ENCODE results near the gene RBM23. TPM values are rescaled to one million over a fixed set of nuclear protein-coding genes. Genes with fewer than 3 reads are reported as not detected.

Gene RBM23
- total and polyA plus RNA-seq, 2 of the 8 experiments (the other 6 are each of a cell fraction or from before 2014, with no cell fraction given), result 41.2 to 43.3 TPM

DNA sequence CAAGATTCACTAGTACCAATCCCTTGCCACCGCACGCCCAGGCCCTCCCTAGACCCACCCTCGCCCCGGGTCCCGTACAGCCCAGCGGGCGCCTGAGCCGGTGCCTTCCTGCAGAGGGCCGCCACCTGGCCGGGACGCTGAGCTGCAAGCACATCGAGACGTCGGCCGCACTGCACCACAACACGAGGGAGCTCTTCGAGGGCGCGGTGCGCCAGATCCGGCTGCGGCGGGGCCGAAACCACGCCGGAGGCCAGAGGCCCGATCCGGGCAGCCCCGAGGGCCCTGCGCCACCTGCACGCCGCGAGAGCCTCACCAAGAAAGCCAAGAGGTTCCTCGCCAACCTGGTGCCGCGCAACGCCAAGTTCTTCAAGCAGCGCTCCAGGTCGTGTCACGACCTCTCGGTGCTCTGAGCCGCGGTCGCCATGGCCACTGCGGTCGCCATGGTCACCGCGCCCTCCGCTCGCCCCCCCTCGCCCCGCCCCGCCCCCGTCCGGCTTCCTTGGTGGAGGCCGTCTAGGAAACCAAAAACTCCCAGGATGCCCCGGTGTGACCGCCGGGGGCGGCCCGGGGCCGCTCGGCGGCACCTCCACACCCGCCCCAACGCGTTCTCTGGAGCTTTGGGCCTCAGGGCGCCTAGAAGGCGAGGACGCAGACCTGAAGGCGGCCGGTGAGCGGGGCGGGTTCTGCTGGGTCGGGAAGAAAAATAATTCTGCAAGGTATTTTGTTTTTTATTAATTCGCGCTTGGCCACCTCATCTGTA lies 32.3 kb downstream of the RBM23 start (continued):
- peak; percentile 78 for TF ChIP-seq PHF8 (conservative IDR thresholded peaks at IDR 0.05; ENCODE audit: low read depth, low read length)
- peak in 1 of 2 experiments; percentile 6; a peak in 2 of 4 replicates for TF ChIP-seq RAD21 (IDR thresholded peaks at IDR 0.05 in 1 of 2, conservative IDR thresholded peaks at IDR 0.05 in 1 of 2; ENCODE audit: low read depth in 2 of 2, low read length in 2 of 2)
- TF ChIP-seq, protein P1, sequence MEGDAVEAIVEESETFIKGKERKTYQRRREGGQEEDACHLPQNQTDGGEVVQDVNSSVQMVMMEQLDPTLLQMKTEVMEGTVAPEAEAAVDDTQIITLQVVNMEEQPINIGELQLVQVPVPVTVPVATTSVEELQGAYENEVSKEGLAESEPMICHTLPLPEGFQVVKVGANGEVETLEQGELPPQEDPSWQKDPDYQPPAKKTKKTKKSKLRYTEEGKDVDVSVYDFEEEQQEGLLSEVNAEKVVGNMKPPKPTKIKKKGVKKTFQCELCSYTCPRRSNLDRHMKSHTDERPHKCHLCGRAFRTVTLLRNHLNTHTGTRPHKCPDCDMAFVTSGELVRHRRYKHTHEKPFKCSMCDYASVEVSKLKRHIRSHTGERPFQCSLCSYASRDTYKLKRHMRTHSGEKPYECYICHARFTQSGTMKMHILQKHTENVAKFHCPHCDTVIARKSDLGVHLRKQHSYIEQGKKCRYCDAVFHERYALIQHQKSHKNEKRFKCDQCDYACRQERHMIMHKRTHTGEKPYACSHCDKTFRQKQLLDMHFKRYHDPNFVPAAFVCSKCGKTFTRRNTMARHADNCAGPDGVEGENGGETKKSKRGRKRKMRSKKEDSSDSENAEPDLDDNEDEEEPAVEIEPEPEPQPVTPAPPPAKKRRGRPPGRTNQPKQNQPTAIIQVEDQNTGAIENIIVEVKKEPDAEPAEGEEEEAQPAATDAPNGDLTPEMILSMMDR (IDR thresholded peaks at IDR 0.05; ENCODE audit: control extremely low read depth in 1 of 3, insufficient read depth in 1 of 3, low read depth in 1 of 3, low read length in 3 of 3), result peak; percentile 17 to 35 (median 21); a peak in 3 of 4 replicates
- TF ChIP-seq POLR2A (IDR thresholded peaks at IDR 0.05; ENCODE audit: control extremely low read depth in 1 of 2, low read depth in 2 of 2, low read length in 2 of 2), result peak in 1 of 2 experiments; percentile 75; a peak in 2 of 3 replicates
- no peak for TF ChIP-seq KDM1A (IDR thresholded peaks at IDR 0.05; ENCODE audit: borderline replicate concordance, low read length)
- peak; percentile 33 for TF ChIP-seq TAF1 (IDR thresholded peaks at IDR 0.05; ENCODE audit: low read depth, low read length)
- TF ChIP-seq, protein P2, sequence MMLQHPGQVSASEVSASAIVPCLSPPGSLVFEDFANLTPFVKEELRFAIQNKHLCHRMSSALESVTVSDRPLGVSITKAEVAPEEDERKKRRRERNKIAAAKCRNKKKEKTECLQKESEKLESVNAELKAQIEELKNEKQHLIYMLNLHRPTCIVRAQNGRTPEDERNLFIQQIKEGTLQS (IDR thresholded peaks at IDR 0.05; ENCODE audit: insufficient read depth, low read depth, low read length), result no peak
- TF ChIP-seq POLR2AphosphoS5 (IDR thresholded peaks at IDR 0.05; ENCODE audit: low read depth, low read length), result 0 out of 2 replicates have a peak, but pooled peaks have one; percentile 17
- TF ChIP-seq KDM4A (IDR thresholded peaks at IDR 0.05; ENCODE audit: low read depth, low read length, severe bottlenecking), result peak; percentile 86
- TF ChIP-seq EP300 (IDR thresholded peaks at IDR 0.05; ENCODE audit: borderline replicate concordance in 1 of 2, low read depth in 2 of 2, low read length in 2 of 2), result no peak
- peak; percentile 53 for TF ChIP-seq ASH2L (IDR thresholded peaks at IDR 0.05; ENCODE audit: low read length)
- no peak for TF ChIP-seq GABPA (IDR thresholded peaks at IDR 0.05; ENCODE audit: borderline replicate concordance, insufficient read depth, low read length)
- TF ChIP-seq CHD1 (IDR thresholded peaks at IDR 0.05; ENCODE audit: low read depth, low read length), result no peak
- TF ChIP-seq SIN3A (conservative IDR thresholded peaks at IDR 0.05 in 1 of 2, IDR thresholded peaks at IDR 0.05 in 1 of 2; ENCODE audit: low read depth in 1 of 2, low read length in 2 of 2), result peak; percentile 45 to 64; a peak in 1 of 4 replicates
- no peak for TF ChIP-seq MAFK (IDR thresholded peaks at IDR 0.05; ENCODE audit: low read depth, low read length)
- TF ChIP-seq, protein P3, sequence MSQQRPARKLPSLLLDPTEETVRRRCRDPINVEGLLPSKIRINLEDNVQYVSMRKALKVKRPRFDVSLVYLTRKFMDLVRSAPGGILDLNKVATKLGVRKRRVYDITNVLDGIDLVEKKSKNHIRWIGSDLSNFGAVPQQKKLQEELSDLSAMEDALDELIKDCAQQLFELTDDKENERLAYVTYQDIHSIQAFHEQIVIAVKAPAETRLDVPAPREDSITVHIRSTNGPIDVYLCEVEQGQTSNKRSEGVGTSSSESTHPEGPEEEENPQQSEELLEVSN (IDR thresholded peaks at IDR 0.05), result peak; percentile 98
- no peak for TF ChIP-seq TBP (IDR thresholded peaks at IDR 0.05; ENCODE audit: low read depth, low read length)
